ENCODE measurements around the gene HSP90AA1.

- no peak for TF ChIP-seq POLR2A (IDR thresholded peaks at IDR 0.05)
- no peak for TF ChIP-seq CTCF (IDR thresholded peaks at IDR 0.05 in 8 of 11, conservative IDR thresholded peaks at IDR 0.05 in 3 of 11)
- TF ChIP-seq POLR2AphosphoS5 (IDR thresholded peaks at IDR 0.05), result no peak
Observed at GRCh38 chr14:102035914-102036313, 50.9 kb downstream of the HSP90AA1 start.

All from spleen (tissue), 7 donors.